HL-60 (cell line): ENCODE measurements around the gene ALX4.

Experiments
- CTCF ChIP-seq: IDR thresholded peaks from one replicate; pipeline ENCODE4 v1.5.1; 2011; ENCODE audit warnings: low read length, control low read depth, inconsistent platforms; ENCODE audit not compliant: insufficient read depth
- GABPA ChIP-seq: IDR thresholded peaks from 2 replicates; pipeline ENCODE4 v1.6.1; 2012; ENCODE audit warnings: low read depth

GRCh38 chr11:44279483-44279882 lies 30.5 kb downstream of the ALX4 start:
- no peak for TF ChIP-seq CTCF
- TF ChIP-seq GABPA, result no peak
